Measurements from ENCODE around the gene POC1A.

GRCh38 chr3:52182196-52182595 lies 28.0 kb upstream of the POC1A start:
- TF ChIP-seq SMARCA5 (IDR thresholded peaks at IDR 0.05) = no peak
- TF ChIP-seq REST (IDR thresholded peaks at IDR 0.05; ENCODE audit: low read depth, low read length) = no peak
- TF ChIP-seq EZH2 (IDR thresholded peaks at IDR 0.05; ENCODE audit: borderline replicate concordance, control insufficient read depth, low read depth, low read length) = no peak
- no peak for TF ChIP-seq POLR2A (IDR thresholded peaks at IDR 0.05; ENCODE audit: low read depth, low read length)
- no peak for TF ChIP-seq JUND (IDR thresholded peaks at IDR 0.05; ENCODE audit: low read depth, low read length)
- TF ChIP-seq NFXL1 (IDR thresholded peaks at IDR 0.05; ENCODE audit: borderline replicate concordance) = no peak
- TF ChIP-seq RAD21 (IDR thresholded peaks at IDR 0.05; ENCODE audit: insufficient read depth, low read depth, low read length) = no peak
- no peak for TF ChIP-seq CREB1 (IDR thresholded peaks at IDR 0.05; ENCODE audit: low read depth)
- no peak for TF ChIP-seq KAT2A (conservative IDR thresholded peaks at IDR 0.05; ENCODE audit: control insufficient read depth, low read depth, low read length)
- TF ChIP-seq CTCF (IDR thresholded peaks at IDR 0.05 in 2 of 3, conservative IDR thresholded peaks at IDR 0.05 in 1 of 3; ENCODE audit: control insufficient read depth in 2 of 3, extremely low read depth in 1 of 3, insufficient read depth in 1 of 3, low read depth in 3 of 3, low read length in 3 of 3) = no peak
- no peak for TF ChIP-seq NFYB (IDR thresholded peaks at IDR 0.05; ENCODE audit: insufficient read depth, low read depth, low read length)
- no peak for TF ChIP-seq POLR2AphosphoS5 (IDR thresholded peaks at IDR 0.05; ENCODE audit: low read length)
- no peak for TF ChIP-seq KDM1A (IDR thresholded peaks at IDR 0.05; ENCODE audit: borderline replicate concordance)

Data from GM12878 (cell line).